Measurements from ENCODE around the gene KCNG1. TPM values are rescaled to one million over a fixed set of nuclear protein-coding genes. Genes with fewer than 3 reads are reported as not detected.

The KCNG1 gene
- polyA plus RNA-seq, 1 donor from 2014 or later: 1.7 TPM

- TF ChIP-seq CTCF (IDR thresholded peaks at IDR 0.05; ENCODE audit: poor library complexity, severe bottlenecking) (no peak), TAF1 (IDR thresholded peaks at IDR 0.05; ENCODE audit: low read depth) (no peak), RAD21 (conservative IDR thresholded peaks at IDR 0.05) (no peak), MXI1 (conservative IDR thresholded peaks at IDR 0.05; ENCODE audit: poor library complexity, severe bottlenecking) (no peak), SMC3 (conservative IDR thresholded peaks at IDR 0.05; ENCODE audit: poor library complexity) (no peak), POLR2AphosphoS5 (IDR thresholded peaks at IDR 0.05) (no peak), EZH2 (IDR thresholded peaks at IDR 0.05; ENCODE audit: borderline replicate concordance, insufficient read depth, low read length, poor library complexity, severe bottlenecking) (no peak), EP300 (conservative IDR thresholded peaks at IDR 0.05; ENCODE audit: poor library complexity, severe bottlenecking) (no peak), REST (IDR thresholded peaks at IDR 0.05; ENCODE audit: borderline replicate concordance) (no peak)
- H3K4me2 ChIP-seq (ENCODE audit: low read length): no peak overlapping the region
- H3K4me3 ChIP-seq (ENCODE audit: low read length): no peak overlapping the region
- H3K9me3 ChIP-seq (ENCODE audit: low read length): no peaks in the 10 kb centered on the region
- H3K27me3 ChIP-seq (ENCODE audit: insufficient read depth, low read depth, low read length): no peaks in the 10 kb centered on the region
- H3K79me2 ChIP-seq (replicated peaks; ENCODE audit: insufficient read depth, low read length): no peaks in the 10 kb centered on the region
- no peaks in the 10 kb centered on the region for H3K36me3 ChIP-seq (ENCODE audit: insufficient read depth, low read length)
- H3K9me2 ChIP-seq (ENCODE audit: insufficient read depth, low read length): no peaks in the 10 kb centered on the region
- no peaks in the 10 kb centered on the region for H4K20me1 ChIP-seq (ENCODE audit: insufficient read depth)
- no peak overlapping the region for H2AFZ ChIP-seq (ENCODE audit: low read depth, low read length)
- no peak overlapping the region for H3K27ac ChIP-seq (ENCODE audit: low read length)
- no peak overlapping the region for H3K9ac ChIP-seq (ENCODE audit: low read length)
- H3F3A ChIP-seq (ENCODE audit: insufficient read depth, low read length, poor library complexity, severe bottlenecking): no peaks in the 10 kb centered on the region
These were observed 18.6 kb downstream of the KCNG1 start for GRCh38 chr20:51004305-51004727.

GRCh38 chr20:51003753-51004152 lies 19.2 kb downstream of the KCNG1 start:
- Histone ChIP-seq H3K79me2 (replicated peaks; ENCODE audit: insufficient read depth, low read length) (no peaks in the 10 kb centered on the region), H2AFZ (ENCODE audit: low read depth, low read length) (no peak overlapping the region), H3K27me3 (ENCODE audit: insufficient read depth, low read depth, low read length) (no peaks in the 10 kb centered on the region), H3K36me3 (ENCODE audit: insufficient read depth, low read length) (no peaks in the 10 kb centered on the region), H3K9me3 (ENCODE audit: low read length) (no peaks in the 10 kb centered on the region), H3F3A (ENCODE audit: insufficient read depth, low read length, poor library complexity, severe bottlenecking) (no peaks in the 10 kb centered on the region), H3K27ac (ENCODE audit: low read length) (no peak overlapping the region), H3K9ac (ENCODE audit: low read length) (no peak overlapping the region), H3K9me2 (ENCODE audit: insufficient read depth, low read length) (no peaks in the 10 kb centered on the region), H3K4me2 (ENCODE audit: low read length) (no peak overlapping the region), H4K20me1 (ENCODE audit: insufficient read depth) (no peaks in the 10 kb centered on the region), H3K4me3 (ENCODE audit: low read length) (no peak overlapping the region)
- TF ChIP-seq MXI1 (conservative IDR thresholded peaks at IDR 0.05; ENCODE audit: poor library complexity, severe bottlenecking) (no peak), CTCF (IDR thresholded peaks at IDR 0.05; ENCODE audit: poor library complexity, severe bottlenecking) (no peak), POLR2AphosphoS5 (IDR thresholded peaks at IDR 0.05) (no peak), TAF1 (IDR thresholded peaks at IDR 0.05; ENCODE audit: low read depth) (no peak), EZH2 (IDR thresholded peaks at IDR 0.05; ENCODE audit: borderline replicate concordance, insufficient read depth, low read length, poor library complexity, severe bottlenecking) (no peak), RAD21 (conservative IDR thresholded peaks at IDR 0.05) (no peak), REST (IDR thresholded peaks at IDR 0.05; ENCODE audit: borderline replicate concordance) (no peak), SMC3 (conservative IDR thresholded peaks at IDR 0.05; ENCODE audit: poor library complexity) (no peak), EP300 (conservative IDR thresholded peaks at IDR 0.05; ENCODE audit: poor library complexity, severe bottlenecking) (no peak)

Data from neural cell (in vitro differentiated cells).